ENCODE data around the gene LYRM2.

GRCh38 chr6:89555806-89556205 lies 82.7 kb downstream of the LYRM2 start:
- TF ChIP-seq RARB (CRISPR knock-in tag; IDR thresholded peaks at IDR 0.05) (no peak), ZFP3 (CRISPR knock-in tag; IDR thresholded peaks at IDR 0.05) (no peak), ISL1 (CRISPR knock-in tag; IDR thresholded peaks at IDR 0.05) (no peak), PPARA (CRISPR knock-in tag; IDR thresholded peaks at IDR 0.05; ENCODE audit: borderline replicate concordance) (no peak), ZNF8 (CRISPR knock-in tag; IDR thresholded peaks at IDR 0.05) (no peak), PATZ1 (CRISPR knock-in tag; IDR thresholded peaks at IDR 0.05; ENCODE audit: borderline replicate concordance) (no peak), CREB5 (CRISPR knock-in tag; IDR thresholded peaks at IDR 0.05; ENCODE audit: low read depth) (no peak), GLIS3 (CRISPR knock-in tag; IDR thresholded peaks at IDR 0.05) (no peak), ZFP30 (CRISPR knock-in tag; IDR thresholded peaks at IDR 0.05) (no peak), OSR1 (CRISPR knock-in tag; IDR thresholded peaks at IDR 0.05) (no peak)

Measured in SK-N-SH treated with all-trans-retinoic acid at 6 μM for 48 hours (cell line).